Mesendoderm (in vitro differentiated cells): ENCODE data around the gene GKAP1.
"Not testable (repeated sequence)": the region's sequence is repeated elsewhere in the genome, so short reads cannot be mapped to it uniquely, and the experiment has no call there.

ENCODE experiments used
- DNase-seq: peaks from one replicate; pipeline ENCODE4 v3.0.0; 2013
- H2AK5ac ChIP-seq: 2 replicates; pipeline ENCODE4 v1.6.1; 2013; ENCODE audit warnings: low read length, inconsistent platforms
- H2BK120ac ChIP-seq: 2 replicates; pipeline ENCODE4 v1.6.1; 2013; ENCODE audit warnings: low read depth, mild to moderate bottlenecking, low read length, moderate library complexity, mixed read lengths
- H2BK15ac ChIP-seq: replicated peaks from 2 replicates; pipeline ENCODE4 v1.6.1; 2013; ENCODE audit warnings: low read depth, mild to moderate bottlenecking, moderate library complexity
- H2BK5ac ChIP-seq: 2 replicates; pipeline ENCODE4 v1.6.1; 2013; ENCODE audit warnings: low read length, inconsistent platforms
- H3K18ac ChIP-seq: 2 replicates; pipeline ENCODE4 v1.6.1; 2013; ENCODE audit warnings: mild to moderate bottlenecking, low read length, mixed read lengths
- H3K23ac ChIP-seq: one replicate; pipeline ENCODE4 v1.6.1; 2013; ENCODE audit warnings: low read length
- H3K27ac ChIP-seq: 2 replicates; pipeline ENCODE4 v1.5.1; 2013; ENCODE audit warnings: low read depth, mild to moderate bottlenecking, inconsistent platforms, low read length, moderate library complexity
- H3K27me3 ChIP-seq: 2 replicates; pipeline ENCODE4 v1.6.1; 2013; ENCODE audit warnings: low read length, control low read depth, mild to moderate bottlenecking, inconsistent platforms; ENCODE audit not compliant: insufficient read depth, poor library complexity
- H3K36me3 ChIP-seq: 2 replicates; pipeline ENCODE4 v1.6.1; 2013; ENCODE audit warnings: low read length, inconsistent platforms; ENCODE audit not compliant: control insufficient read depth, insufficient read depth
- H3K4ac ChIP-seq: one replicate; pipeline ENCODE4 v1.6.1; 2013; ENCODE audit warnings: low read depth, mild to moderate bottlenecking, low read length, moderate library complexity
- H3K4me1 ChIP-seq: 2 replicates; pipeline ENCODE4 v1.6.1; 2013; ENCODE audit warnings: low read depth, low read length, inconsistent platforms; ENCODE audit not compliant: control insufficient read depth
- H3K4me2 ChIP-seq: 2 replicates; pipeline ENCODE4 v1.6.1; 2013; ENCODE audit warnings: low read length
- H3K4me3 ChIP-seq: 2 replicates; pipeline ENCODE4 v1.5.1; 2013; ENCODE audit warnings: mild to moderate bottlenecking, low read length
- H3K56ac ChIP-seq: one replicate; pipeline ENCODE4 v1.6.1; 2013; ENCODE audit warnings: low read length
- H3K79me1 ChIP-seq: 2 replicates; pipeline ENCODE4 v1.6.1; 2013; ENCODE audit warnings: low read length, inconsistent platforms
- H3K79me2 ChIP-seq: 2 replicates; pipeline ENCODE4 v1.6.1; 2013; ENCODE audit warnings: mild to moderate bottlenecking, low read length; ENCODE audit not compliant: control insufficient read depth, insufficient read depth
- H3K9ac ChIP-seq: 2 replicates; pipeline ENCODE4 v1.6.1; 2013; ENCODE audit warnings: low read length, inconsistent platforms
- H4K5ac ChIP-seq: one replicate; pipeline ENCODE4 v1.6.1; 2013; ENCODE audit warnings: low read length
- H4K8ac ChIP-seq: one replicate; pipeline ENCODE4 v1.6.1; 2013; ENCODE audit warnings: low read depth, mild to moderate bottlenecking, control low read depth, low read length, moderate library complexity
- WGBS: extraction: QIAGEN DNeasy Blood & Tissue Kit; methylation state at CpG from one replicate; pipeline ENCODE4 v1.1.7; 2013; ENCODE audit warnings: low lambda C conversion rate, missing lambda C conversion rate; ENCODE audit not compliant: insufficient coverage; ENCODE audit errors: extremely low coverage; 5-methylcytosine and 5-hydroxymethylcytosine counted together

Gene GKAP1

DNA sequence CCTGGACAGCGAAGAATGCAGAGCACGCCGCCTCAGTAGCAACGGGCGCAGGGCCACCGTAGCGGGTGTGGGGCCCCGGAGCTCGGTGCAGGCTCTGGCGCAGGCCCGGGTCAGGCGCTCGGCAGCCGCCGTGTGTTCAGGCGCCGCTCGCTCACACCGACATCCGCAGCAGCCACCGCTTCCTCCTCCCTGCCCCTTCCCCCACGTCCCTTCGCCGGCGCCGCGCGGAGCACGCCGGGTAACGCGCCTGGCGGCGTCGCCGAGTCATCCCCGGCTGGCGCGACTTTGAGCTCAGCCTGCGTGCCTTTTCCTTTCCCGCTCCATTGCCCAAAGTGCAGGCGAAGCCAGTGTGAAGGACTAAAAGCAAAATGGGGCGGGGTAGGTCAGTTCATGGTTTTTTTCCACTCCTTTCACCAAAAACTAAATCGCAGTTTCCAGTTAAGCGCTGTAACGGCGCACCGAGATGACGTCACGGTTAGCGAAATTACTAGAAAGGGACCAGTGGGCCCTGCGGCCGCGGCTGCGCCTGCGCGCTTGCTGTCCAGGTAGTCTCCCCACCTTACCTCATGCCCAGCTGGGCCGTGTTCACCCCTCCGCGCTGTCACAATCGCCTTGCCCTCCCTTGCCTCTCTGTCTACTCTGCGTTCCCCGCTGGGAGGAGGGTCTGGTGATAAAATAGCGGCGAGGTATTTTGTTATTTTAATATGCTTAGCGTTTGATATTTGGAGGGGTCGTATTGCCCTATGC lies 109.6 kb downstream of the GKAP1 start, which contains the start of gene UBQLN1:
Gene UBQLN1 (minus strand): TSS at position 191 of the 747 bp plus-strand sequence. CDS start 279 bp downstream, outside the sequence.
- H4K8ac ChIP-seq = no peak within 1 kb of the TSS
- DNase-seq = peak; percentile 96
- no peak within 1 kb of the TSS for H2AK5ac ChIP-seq
- H3K27me3 ChIP-seq = no peaks in the 10 kb centered on the region
- WGBS = no CpG with 5 or more reads among the region's 67 CpGs
- H3K79me1 ChIP-seq = no peaks in the 10 kb centered on the region
- peak within 1 kb of the TSS; percentile 46 for H2BK120ac ChIP-seq
- H3K27ac ChIP-seq = peak within 1 kb of the TSS; percentile 97
- no peaks in the 10 kb centered on the region for H3K36me3 ChIP-seq
- H3K23ac ChIP-seq = peak within 1 kb of the TSS; percentile 80
- no peak within 1 kb of the TSS for H2BK15ac ChIP-seq
- H3K4me3 ChIP-seq = peak within 1 kb of the TSS; percentile 95
- peaks cover 44% of the 10 kb centered on the region for H3K79me2 ChIP-seq
- H2BK5ac ChIP-seq = peak within 1 kb of the TSS; percentile 95
- peak within 1 kb of the TSS; percentile 100 for H3K56ac ChIP-seq
- H3K9ac ChIP-seq = peak within 1 kb of the TSS; percentile 99
- peak within 1 kb of the TSS; percentile 88 for H4K5ac ChIP-seq
- peak within 1 kb of the TSS; percentile 84 for H3K4me2 ChIP-seq
- peak within 1 kb of the TSS; percentile 77 for H3K18ac ChIP-seq
- H3K4me1 ChIP-seq = no peaks in the 10 kb centered on the region
- peak within 1 kb of the TSS; percentile 90 for H3K4ac ChIP-seq

DNA sequence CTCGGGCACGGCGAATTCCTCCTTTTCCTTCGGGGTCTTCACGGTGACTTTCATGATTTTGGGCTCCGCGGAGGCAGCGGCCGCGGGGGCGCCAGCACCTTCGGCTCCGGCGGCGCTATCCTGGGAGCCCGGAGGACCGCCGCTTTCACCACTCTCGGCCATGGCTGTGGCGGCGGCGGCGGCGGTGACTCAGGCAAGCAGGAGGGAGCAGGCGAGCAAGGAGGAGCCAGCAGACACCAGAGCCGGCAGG lies 110.1 kb downstream of the GKAP1 start:
- Histone ChIP-seq H4K8ac (no peak overlapping the region), H3K56ac (peak overlapping the region; percentile 100), H3K27ac (peak overlapping the region; percentile 97), H2BK15ac (no peak overlapping the region), H2BK5ac (peak overlapping the region; percentile 91), H3K4me2 (no peak overlapping the region), H3K79me1 (no peaks in the 10 kb centered on the region), H3K79me2 (peaks cover 49% of the 10 kb centered on the region), H3K36me3 (no peaks in the 10 kb centered on the region), H4K5ac (no peak overlapping the region), H3K4me3 (peak overlapping the region; percentile 95), H3K27me3 (no peaks in the 10 kb centered on the region), H3K9ac (peak overlapping the region; percentile 99), H3K23ac (peak overlapping the region; percentile 80), H2AK5ac (no peak overlapping the region), H3K4ac (peak overlapping the region; percentile 90), H3K4me1 (no peaks in the 10 kb centered on the region), H2BK120ac (peak overlapping the region; percentile 46), H3K18ac (peak overlapping the region; percentile 77)
- WGBS = no CpG with 5 or more reads among the region's 26 CpGs
- DNase-seq = no peak

DNA sequence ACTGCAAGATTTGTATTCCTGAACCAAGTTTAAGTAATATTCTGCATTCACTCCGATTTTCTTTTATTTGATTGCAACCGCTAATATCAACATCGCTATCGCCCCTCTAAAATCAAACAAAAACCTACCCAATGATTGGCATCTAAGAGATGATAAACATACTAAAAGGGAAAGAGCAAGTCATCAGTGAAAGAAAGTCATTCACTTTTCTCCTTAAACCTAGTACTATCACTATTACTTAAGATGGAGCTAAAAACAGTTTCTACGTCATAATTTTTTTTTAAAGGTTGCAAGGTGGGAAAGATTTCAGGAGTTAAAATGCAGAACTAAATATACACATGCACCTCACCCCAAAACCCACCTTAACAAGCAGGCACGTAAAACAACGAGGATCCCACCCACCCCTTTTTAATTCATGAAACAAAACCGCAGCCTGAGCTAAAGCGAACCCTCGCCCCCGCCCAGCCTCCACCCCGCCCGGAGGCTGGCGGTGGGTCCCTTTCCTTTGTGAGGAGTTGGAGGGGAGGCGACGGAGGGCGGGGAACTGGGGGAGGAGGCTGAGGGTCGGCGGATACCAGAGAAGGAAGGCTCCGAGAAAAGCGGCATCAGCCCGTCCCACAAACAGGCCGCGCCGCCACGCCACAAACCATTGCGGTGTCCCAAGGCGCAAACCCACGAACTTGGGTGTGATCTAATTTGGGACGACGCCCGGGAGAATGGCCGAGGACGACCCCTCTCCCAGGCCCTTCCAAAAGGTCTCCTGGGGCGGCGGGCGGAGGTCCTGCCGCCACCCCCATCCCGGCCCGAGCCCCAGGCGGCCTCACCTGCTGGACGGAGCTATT lies 110.7 kb downstream of the GKAP1 start:
- peak; percentile 90 for DNase-seq
- Histone ChIP-seq H3K56ac (peak overlapping the region; percentile 100), H3K79me1 (no peaks in the 10 kb centered on the region), H3K36me3 (no peaks in the 10 kb centered on the region), H3K9ac (peak overlapping the region; percentile 99), H2AK5ac (no peak overlapping the region), H3K23ac (peak overlapping the region; percentile 80), H3K4me3 (peak overlapping the region; percentile 95), H3K4ac (peak overlapping the region; percentile 90), H4K8ac (no peak overlapping the region), H4K5ac (no peak overlapping the region), H3K79me2 (peaks cover 52% of the 10 kb centered on the region), H3K27me3 (no peaks in the 10 kb centered on the region), H3K18ac (peak overlapping the region; percentile 77), H3K27ac (peak overlapping the region; percentile 97), H2BK120ac (peak overlapping the region; percentile 46), H3K4me2 (peak overlapping the region; percentile 60), H3K4me1 (no peaks in the 10 kb centered on the region), H2BK15ac (no peak overlapping the region), H2BK5ac (peak overlapping the region; percentile 91)
- WGBS = no CpG with 5 or more reads among the region's 42 CpGs

DNA sequence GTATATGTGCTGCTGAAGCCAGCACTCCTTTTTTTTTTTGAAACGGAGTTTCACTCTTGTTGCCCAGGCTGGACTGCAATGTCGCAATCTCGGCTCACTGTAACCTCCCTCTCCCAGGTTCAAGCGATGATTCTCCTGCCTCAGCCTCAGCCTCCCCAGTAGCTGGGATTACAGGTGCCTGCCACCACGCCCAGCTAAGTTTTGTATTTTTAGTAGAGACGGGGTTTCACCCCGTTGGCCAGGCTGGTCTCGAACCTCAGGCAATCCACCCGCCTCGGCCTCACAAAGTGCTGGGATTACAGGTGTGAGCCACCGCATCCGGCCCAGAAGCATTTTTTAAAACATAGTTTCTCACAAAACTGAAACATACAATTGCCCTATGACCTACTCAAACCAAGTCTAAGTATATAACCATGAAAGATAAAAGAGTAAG lies 112.3 kb downstream of the GKAP1 start:
- H2BK120ac ChIP-seq, H3K9ac ChIP-seq, H3K27ac ChIP-seq, H3K4me3 ChIP-seq, H3K23ac ChIP-seq, H3K4me1 ChIP-seq, H3K27me3 ChIP-seq, H3K79me1 ChIP-seq, H3K4ac ChIP-seq, DNase-seq, H3K56ac ChIP-seq, H2BK15ac ChIP-seq, H3K36me3 ChIP-seq, H4K5ac ChIP-seq, H2BK5ac ChIP-seq, H4K8ac ChIP-seq, H3K18ac ChIP-seq, H3K4me2 ChIP-seq, H2AK5ac ChIP-seq: not testable (repeated sequence)
- peaks cover 67% of the 10 kb centered on the region for H3K79me2 ChIP-seq
- no CpG with 5 or more reads among the region's 12 CpGs for WGBS

DNA sequence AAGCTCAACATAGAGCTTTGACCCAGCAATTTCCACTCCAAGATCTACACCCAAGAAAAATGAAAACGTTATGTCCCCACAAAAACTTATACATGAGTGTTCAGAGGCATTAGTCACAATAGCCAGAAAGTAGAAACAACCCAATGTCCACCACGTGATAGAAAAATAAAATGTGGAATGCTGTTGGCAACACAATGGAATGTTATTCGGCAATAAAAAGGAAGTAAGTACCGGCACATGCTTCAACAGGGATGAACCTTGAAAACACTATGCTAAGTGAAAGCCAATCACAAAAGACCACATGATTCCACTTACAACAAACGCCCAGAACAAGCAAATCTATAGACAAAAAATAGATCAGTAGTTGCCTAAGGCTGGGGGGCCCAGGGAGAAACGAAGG lies 115.8 kb downstream of the GKAP1 start:
- Histone ChIP-seq H3K36me3 (no peaks in the 10 kb centered on the region), H3K27ac (no peak overlapping the region), H3K27me3 (no peaks in the 10 kb centered on the region), H2BK5ac (no peak overlapping the region), H3K79me1 (no peaks in the 10 kb centered on the region), H3K4me2 (no peak overlapping the region), H3K56ac (no peak overlapping the region), H4K5ac (no peak overlapping the region), H2BK15ac (no peak overlapping the region), H3K4me3 (no peak overlapping the region), H2BK120ac (no peak overlapping the region), H3K23ac (no peak overlapping the region), H3K18ac (no peak overlapping the region), H3K9ac (no peak overlapping the region), H4K8ac (no peak overlapping the region), H3K4ac (no peak overlapping the region), H3K79me2 (peaks cover 91% of the 10 kb centered on the region), H3K4me1 (no peaks in the 10 kb centered on the region), H2AK5ac (no peak overlapping the region)
- no peak for DNase-seq
- WGBS = no CpG with 5 or more reads among the region's 6 CpGs
